K562 (cell line): ENCODE measurements around the gene SPIC. TPM values are rescaled to one million over a fixed set of nuclear protein-coding genes. Genes with fewer than 3 reads are reported as not detected.

Experiments
- ATAC-seq: fragments of 200-7000 bp; cut with Tn5 transposase; 3 replicates; pipeline ENCODE4 v1.9.1; 2020; ENCODE audit warnings: moderate library complexity
- BruUV-seq: library from RNA; stranded (reverse); fragments of 400-500 nt; replicated peaks from 2 replicates; lab custom pipeline; 2021; lab: Mats Ljungman, UMichigan
- CTCF ChIA-PET: fragments of 300-600 bp; formaldehyde crosslinking; extraction: SDS; loops from one replicate; lab custom pipeline; 2021; ENCODE audit warnings: low intra/inter-chr PET ratio; lab: Yijun Ruan, JAX
- POLR2A ChIA-PET: fragments of 300-600, 350-650 bp; sonication (Branson Sonifier 250); formaldehyde crosslinking; extraction: SDS; loops from one replicate; lab custom pipeline; 2021; ENCODE audit warnings: antibody characterized with exemption, inconsistent platforms; lab: Yijun Ruan, JAX
- DNase-seq, 4 experiments: peaks; one replicate each; pipeline versions ENCODE4 v3.0.0 to v3.0.0-alpha.2; 2011 to 2018; ENCODE audit warnings: low spot score in 3 of 4, mixed read lengths in 3 of 4; ENCODE audit errors: extremely low read depth in 1 of 4
- FAIRE-seq: peaks from 2 replicates; lab custom pipeline; 2011; peaks lifted over from hg19 to GRCh38; lab: Jason Lieb, UNC
- H2AFZ ChIP-seq: 2 replicates; pipeline ENCODE4 v1.6.0; 2011; ENCODE audit warnings: low read depth, low read length, control low read depth, inconsistent platforms
- H3K27ac ChIP-seq: fragments of 200-600 bp; 3 replicates; pipeline ENCODE4 v1.8.0; 2011; ENCODE audit warnings: low read depth, mild to moderate bottlenecking, control low read depth, inconsistent platforms, low read length, moderate library complexity, mixed read lengths; ENCODE audit errors: extremely low read depth
- H3K27me3 ChIP-seq, 2 experiments: fragments of 300-600 bp in 1 of 2; 2 replicates in 1 of 2; 3 replicates in 1 of 2; pipeline versions ENCODE4 v1.6.0 to v1.8.0; 2011; ENCODE audit warnings: inconsistent platforms in 2 of 2, low read length in 2 of 2, mild to moderate bottlenecking in 1 of 2, mixed read lengths in 1 of 2, moderate library complexity in 1 of 2; ENCODE audit not compliant: control insufficient read depth in 2 of 2, insufficient read depth in 2 of 2
- H3K36me3 ChIP-seq: fragments of 300-600 bp; 3 replicates; pipeline ENCODE4 v1.8.0; 2011; ENCODE audit warnings: mild to moderate bottlenecking, low read length, inconsistent platforms; ENCODE audit not compliant: control insufficient read depth, insufficient read depth
- H3K4me1 ChIP-seq, 2 experiments: fragments of 200-600 bp in 1 of 2; replicated peaks in 1 of 2; 2 replicates in 1 of 2; 3 replicates in 1 of 2; pipeline versions ENCODE4 v1.5.1 to v1.8.0; 2011; ENCODE audit warnings: inconsistent platforms in 2 of 2, low read length in 2 of 2, mild to moderate bottlenecking in 1 of 2, mixed read lengths in 1 of 2, moderate library complexity in 1 of 2; ENCODE audit not compliant: control insufficient read depth in 2 of 2, insufficient read depth in 2 of 2
- H3K4me2 ChIP-seq: 2 replicates; pipeline ENCODE4 v1.6.1; 2011; ENCODE audit warnings: low read length, control low read depth, inconsistent platforms, mixed read lengths; ENCODE audit not compliant: insufficient read depth
- H3K4me3 ChIP-seq: fragments of 200-600 bp; sonication (generic), shearing (Covaris generic); 2 replicates; pipeline ENCODE4 v1.5.1; 2016; ENCODE audit warnings: control low read depth, inconsistent platforms
- H3K79me2 ChIP-seq: fragments of 200-600 bp; 3 replicates; pipeline ENCODE4 v1.8.0; 2011; ENCODE audit warnings: low read length, inconsistent platforms; ENCODE audit not compliant: control insufficient read depth, insufficient read depth
- H3K9ac ChIP-seq, 2 experiments: 2 replicates each; pipeline versions ENCODE4 v1.6.0 to v1.6.1; 2011; ENCODE audit warnings: low read depth in 2 of 2, low read length in 2 of 2, control low read depth in 1 of 2, inconsistent platforms in 1 of 2, mild to moderate bottlenecking in 1 of 2, mixed read lengths in 1 of 2; ENCODE audit not compliant: insufficient read depth in 1 of 2
- H3K9me1 ChIP-seq: one replicate; pipeline ENCODE4 v1.6.0; 2011; ENCODE audit warnings: inconsistent platforms, mild to moderate bottlenecking, low read length, moderate library complexity; ENCODE audit not compliant: control insufficient read depth, insufficient read depth
- H3K9me3 ChIP-seq: replicated peaks from 2 replicates; pipeline ENCODE4 v1.5.1; 2011; ENCODE audit warnings: low read depth, low read length, inconsistent platforms; ENCODE audit not compliant: control insufficient read depth, insufficient read depth
- H4K20me1 ChIP-seq: replicated peaks from 2 replicates; pipeline ENCODE4 v1.6.1; 2011; ENCODE audit warnings: low read length, inconsistent platforms, mixed read lengths; ENCODE audit not compliant: control insufficient read depth, insufficient read depth
- ETV1 ChIP-seq: fragments of 450-650 bp; conservative IDR thresholded peaks from 2 replicates; pipeline ENCODE4 v1.6.1; 2016; ENCODE audit warnings: missing genetic modification characterization, control low read depth, low read depth, missing compliant biosample characterization
- EWSR1 ChIP-seq: fragments of 450-650 bp; IDR thresholded peaks from 2 replicates; pipeline ENCODE4 v1.6.1; 2018; ENCODE audit warnings: borderline replicate concordance, mild to moderate bottlenecking, low read depth, moderate library complexity; ENCODE audit not compliant: partially characterized antibody
- ILF3 ChIP-seq: fragments of 450-650 bp; IDR thresholded peaks from 2 replicates; pipeline ENCODE4 v1.6.1; 2018; ENCODE audit warnings: antibody characterized with exemption, mild to moderate bottlenecking, moderate library complexity, borderline replicate concordance
- NBN ChIP-seq: fragments of 450-650 bp; IDR thresholded peaks from 2 replicates; pipeline ENCODE4 v1.6.1; 2016; ENCODE audit warnings: low read depth, mild to moderate bottlenecking
- RBM25 ChIP-seq: fragments of 200-400 bp; formaldehyde crosslinking; IDR thresholded peaks from 2 replicates; pipeline ENCODE4 v1.6.1; 2018; ENCODE audit warnings: low read length, low read depth, moderate library complexity; ENCODE audit not compliant: severe bottlenecking
- SETDB1 ChIP-seq: IDR thresholded peaks from one replicate; pipeline ENCODE4 v1.6.1; 2012; ENCODE audit warnings: low read length, control low read depth, inconsistent platforms
- SMARCE1 ChIP-seq: fragments of 450-650 bp; IDR thresholded peaks from 2 replicates; pipeline ENCODE4 v1.7.1; 2016; ENCODE audit warnings: mild to moderate bottlenecking
- SUPT5H ChIP-seq: fragments of 450-650 bp; IDR thresholded peaks from 2 replicates; pipeline ENCODE4 v1.6.1; 2016
- ZHX1 ChIP-seq: fragments of 150-350 bp; conservative IDR thresholded peaks from 2 replicates; pipeline ENCODE4 v1.6.1; 2014; ENCODE audit warnings: low read length
- ZNF324 ChIP-seq: fragments of 250-450 bp; sonication (Bioruptor Pico); IDR thresholded peaks from 2 replicates; pipeline ENCODE4 v1.4.0; 2020; ENCODE audit warnings: mild to moderate bottlenecking
- ZNF695 ChIP-seq: fragments of 450-650 bp; formaldehyde crosslinking; IDR thresholded peaks from 2 replicates; pipeline ENCODE4 v1.4.0; 2020; ENCODE audit warnings: mild to moderate bottlenecking, moderate library complexity
- ZNF785 ChIP-seq: fragments of 250-450 bp; sonication (Bioruptor Pico); IDR thresholded peaks from 2 replicates; pipeline ENCODE4 v1.4.0; 2020; ENCODE audit warnings: mild to moderate bottlenecking
- WGBS: fragments of 100-300 bp; shearing (Covaris generic); methylation state at CpG from one replicate; pipeline ENCODE4 v1.1.6; 2016; ENCODE audit warnings: low coverage, mixed read lengths; ENCODE audit not compliant: insufficient coverage; ENCODE audit errors: missing lambda C conversion rate; 5-methylcytosine and 5-hydroxymethylcytosine counted together
- in situ Hi-C: fragments of 300-500 bp; cut with MboI; formaldehyde crosslinking; loops from 4 replicates; pipeline ENCODE4 v1.15.0; 2018; ENCODE audit warnings: inconsistent platforms, mixed read lengths
- intact Hi-C: fragments of 100-400 bp; cut with micrococcal nuclease; formaldehyde crosslinking; loops from 2 replicates; pipeline ENCODE4 v1.14.2; 2022
- polyA plus RNA-seq, 8 experiments: library from polyadenylated mRNA; depleted of rRNA in 4 of 8; stranded (reverse) in 5 of 8; unstranded in 3 of 8; fragments of >200 nt; fragmentation: Nextera tagmentation in 2 of 8; fragmentation: Illumina TruSeq in 1 of 8; extraction: Ambion mirVana in 2 of 8; extraction: Trizol in 1 of 8; gene quantifications; 2 replicates each; pipeline versions ENCODE4 v1.2.1 to v1.2.3, GENCODE V29; 2011 to 2014; ENCODE audit warnings: inconsistent platforms in 1 of 8, missing spikeins in 1 of 8
- total RNA-seq, 7 experiments: library from RNA; depleted of rRNA in 6 of 7; stranded (reverse); fragments of >200 nt in 6 of 7; fragmentation: Illumina TruSeq in 2 of 7; extraction: Trizol in 2 of 7; gene quantifications; 2 replicates each; pipeline versions ENCODE4 v1.2.1 to v1.2.3, GENCODE V29; 2011 to 2021; ENCODE audit warnings: low replicate concordance in 1 of 7

The SPIC gene
- total and polyA plus RNA-seq, 9 of the 15 experiments (the other 6 are each of a cell fraction or from before 2014, with no cell fraction given) = not detected

DNA sequence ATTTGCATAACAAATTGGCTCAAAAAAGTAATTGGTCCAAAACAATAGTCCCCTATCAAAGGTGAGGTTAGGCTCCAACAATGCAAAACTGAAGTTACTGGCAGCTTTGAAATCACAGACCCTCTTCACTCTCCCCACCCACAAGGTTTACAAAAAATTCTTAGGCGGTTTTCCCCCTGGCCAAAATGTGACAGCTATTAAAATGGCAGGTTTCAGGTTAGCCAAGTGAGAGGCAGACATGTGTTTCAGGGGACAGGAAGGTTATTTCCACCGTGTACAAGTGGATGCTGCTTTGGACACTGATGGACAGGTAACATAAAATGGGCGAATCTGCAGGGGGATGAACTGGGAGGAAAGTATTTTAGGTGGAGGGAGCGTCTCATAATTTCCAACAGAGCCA, 888 bp upstream of the SPIC start:
- H3K27me3 ChIP-seq = peaks cover 6 to 10% of the 10 kb centered on the region in 2 experiments; a peak in 3 of 5 replicates
- H3K9me3 ChIP-seq = no peaks in the 10 kb centered on the region
- no peak overlapping the region for H3K4me3 ChIP-seq
- WGBS = 0% methylated on average over 4 of the region's 4 CpGs
- no peak overlapping the region for H3K4me2 ChIP-seq
- no peaks in the 10 kb centered on the region for H3K36me3 ChIP-seq
- FAIRE-seq (no peak), ATAC-seq (no peak), DNase-seq (no peak)
- H4K20me1 ChIP-seq = no peaks in the 10 kb centered on the region
- POLR2A ChIA-PET = no interaction called here
- CTCF ChIA-PET = no interaction called here
- H3K79me2 ChIP-seq = no peaks in the 10 kb centered on the region
- no TSS peak for BruUV-seq
- no peak overlapping the region for H3K9ac ChIP-seq
- in situ Hi-C loops = no loop called here
- H3K9me1 ChIP-seq = no peaks in the 10 kb centered on the region
- TF ChIP-seq SETDB1 (no peak), ZNF324 (CRISPR knock-in tag) (no peak), EWSR1 (no peak), ETV1 (tag) (no peak), RBM25 (no peak), SUPT5H (no peak), ZHX1 (no peak), ZNF695 (CRISPR knock-in tag) (no peak), SMARCE1 (no peak), NBN (no peak), ZNF785 (CRISPR knock-in tag) (no peak), ILF3 (no peak)
- TF ChIP-seq, all 486 proteins: peak for 0
- Histone ChIP-seq H3K4me1 (no peaks in the 10 kb centered on the region; a peak in 1 of 5 replicates), H3K27ac (no peak overlapping the region), H2AFZ (no peak overlapping the region)
- intact Hi-C loops = no loop called here
